Measurements from ENCODE around the gene HIBCH. TPM values are rescaled to one million over a fixed set of nuclear protein-coding genes. Genes with fewer than 3 reads are reported as not detected.
"Not testable (repeated sequence)": the region's sequence is repeated elsewhere in the genome, so short reads cannot be mapped to it uniquely, and the experiment has no call there.

The HIBCH gene
- total RNA-seq, 2 donors from 2014 or later = 30.8 to 46.7 TPM

DNA sequence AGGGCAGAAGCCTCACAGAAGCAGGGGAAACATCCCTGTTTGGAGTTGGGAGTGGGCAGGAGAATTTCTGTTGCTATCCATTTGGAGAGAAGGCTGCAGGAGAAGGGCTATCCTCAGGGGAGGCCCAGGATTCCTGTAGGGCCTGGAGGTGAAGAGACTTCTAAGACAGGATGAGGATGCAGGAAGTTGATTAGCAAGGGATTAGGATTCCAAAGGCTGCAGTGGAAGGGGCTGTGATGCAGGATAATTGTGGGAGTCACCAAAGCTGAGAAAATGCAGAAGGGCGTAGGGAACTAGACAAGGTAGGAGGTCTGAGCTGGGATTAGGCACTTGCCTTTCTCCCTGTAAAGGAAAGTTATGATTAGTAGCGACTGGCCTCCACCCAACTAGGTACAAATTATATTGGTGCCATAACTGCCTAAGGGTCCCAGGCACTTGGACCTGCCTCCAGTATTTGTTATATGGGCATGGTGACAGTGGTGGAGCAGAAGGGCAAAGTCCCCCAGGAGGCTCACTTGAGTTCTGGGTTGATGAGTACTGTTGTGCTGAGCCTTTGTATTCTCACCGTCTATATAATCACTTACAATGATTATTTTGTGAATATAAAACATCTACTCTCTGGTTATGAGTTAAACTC lies 160.7 kb downstream of the HIBCH start:
- Histone ChIP-seq H3K4me1 (ENCODE audit: control insufficient read depth, insufficient read depth, low read length) (peaks cover 4% of the 10 kb centered on the region), H3K4me3 (ENCODE audit: low read length) (no peak overlapping the region), H3K36me3 (ENCODE audit: control insufficient read depth, insufficient read depth, low read length) (no peaks in the 10 kb centered on the region), H3K9me3 (ENCODE audit: control insufficient read depth, low read length) (no peaks in the 10 kb centered on the region), H3K27me3 (ENCODE audit: control insufficient read depth, insufficient read depth, low read length, poor library complexity, severe bottlenecking) (no peaks in the 10 kb centered on the region), H3K27ac (ENCODE audit: low read depth, low read length) (no peak overlapping the region), H3K9ac (ENCODE audit: extremely low read depth, low read length, poor library complexity, severe bottlenecking) (no peak overlapping the region)
- Mint-ChIP-seq H3K4me3 (no peak overlapping the region), H3K36me3 (ENCODE audit: low read depth) (no peaks in the 10 kb centered on the region), H3K27me3 (ENCODE audit: insufficient read depth) (no peaks in the 10 kb centered on the region), H3K27ac (no peak overlapping the region), H3K4me1 (peaks cover 10% of the 10 kb centered on the region), H3K9me3 (no peaks in the 10 kb centered on the region)
- DNase-seq = peak; percentile 71
- WGBS, 2 experiments (ENCODE audit: insufficient coverage in 1 of 2, insufficient read length in 1 of 2) = 88% methylated on average over 2 of the region's 3 CpGs; no CpG with 5 or more reads in 1 of the 2 experiments
- TF ChIP-seq, protein P1, sequence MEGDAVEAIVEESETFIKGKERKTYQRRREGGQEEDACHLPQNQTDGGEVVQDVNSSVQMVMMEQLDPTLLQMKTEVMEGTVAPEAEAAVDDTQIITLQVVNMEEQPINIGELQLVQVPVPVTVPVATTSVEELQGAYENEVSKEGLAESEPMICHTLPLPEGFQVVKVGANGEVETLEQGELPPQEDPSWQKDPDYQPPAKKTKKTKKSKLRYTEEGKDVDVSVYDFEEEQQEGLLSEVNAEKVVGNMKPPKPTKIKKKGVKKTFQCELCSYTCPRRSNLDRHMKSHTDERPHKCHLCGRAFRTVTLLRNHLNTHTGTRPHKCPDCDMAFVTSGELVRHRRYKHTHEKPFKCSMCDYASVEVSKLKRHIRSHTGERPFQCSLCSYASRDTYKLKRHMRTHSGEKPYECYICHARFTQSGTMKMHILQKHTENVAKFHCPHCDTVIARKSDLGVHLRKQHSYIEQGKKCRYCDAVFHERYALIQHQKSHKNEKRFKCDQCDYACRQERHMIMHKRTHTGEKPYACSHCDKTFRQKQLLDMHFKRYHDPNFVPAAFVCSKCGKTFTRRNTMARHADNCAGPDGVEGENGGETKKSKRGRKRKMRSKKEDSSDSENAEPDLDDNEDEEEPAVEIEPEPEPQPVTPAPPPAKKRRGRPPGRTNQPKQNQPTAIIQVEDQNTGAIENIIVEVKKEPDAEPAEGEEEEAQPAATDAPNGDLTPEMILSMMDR (conservative IDR thresholded peaks at IDR 0.05) = no peak

DNA sequence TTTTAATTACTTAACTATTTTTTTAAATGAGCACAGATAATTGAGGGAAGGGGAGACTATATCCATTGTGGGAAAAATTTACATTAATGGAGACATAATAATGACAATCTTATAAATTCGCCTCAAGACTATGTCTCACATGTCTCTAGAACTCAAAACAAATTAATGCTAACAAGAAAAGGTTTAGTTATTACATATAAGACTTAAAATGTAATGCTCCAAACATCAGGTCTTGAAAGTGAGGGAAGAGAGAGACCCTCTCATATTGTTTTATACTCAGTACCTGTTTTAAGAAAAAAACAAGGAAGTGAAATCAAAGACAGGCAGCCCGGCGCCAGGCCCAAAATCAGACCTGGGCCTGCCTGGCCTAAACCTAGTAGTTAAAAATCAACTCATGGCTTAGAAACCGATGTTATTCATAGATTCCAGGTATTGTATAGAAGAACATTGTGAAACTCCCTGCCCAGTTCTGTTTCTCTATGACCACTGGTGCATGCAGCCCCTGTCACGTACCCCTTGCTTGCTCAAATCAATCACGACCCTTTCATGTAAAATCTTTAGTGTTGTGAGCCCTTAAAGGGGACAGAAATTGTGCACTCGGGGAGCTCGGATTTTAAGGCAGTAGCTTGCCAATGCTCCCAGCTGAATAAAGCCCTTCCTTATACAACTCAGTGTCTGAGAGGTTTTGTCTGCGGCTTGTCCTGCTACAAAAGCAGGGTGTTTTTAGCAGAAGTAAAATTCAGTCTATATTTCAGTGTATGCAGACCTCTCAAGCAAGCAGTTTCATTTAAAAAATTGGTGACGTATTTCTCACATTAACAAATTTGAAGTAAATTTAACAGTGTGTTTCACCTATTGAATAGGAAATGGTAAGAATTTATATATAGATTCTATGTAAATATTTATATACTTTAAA lies 161.8 kb downstream of the HIBCH start:
- WGBS, 2 experiments (ENCODE audit: insufficient coverage in 1 of 2, insufficient read length in 1 of 2) = 83 to 89% methylated on average over 1 to 9 of the region's 10 CpGs
- not testable (repeated sequence) for H3K27me3 Mint-ChIP-seq (ENCODE audit: insufficient read depth); H3K27ac Mint-ChIP-seq; H3K27ac ChIP-seq (ENCODE audit: low read depth, low read length); H3K9me3 Mint-ChIP-seq; H3K4me1 Mint-ChIP-seq; H3K9me3 ChIP-seq (ENCODE audit: control insufficient read depth, low read length); H3K9ac ChIP-seq (ENCODE audit: extremely low read depth, low read length, poor library complexity, severe bottlenecking); DNase-seq; H3K36me3 Mint-ChIP-seq (ENCODE audit: low read depth); H3K4me3 Mint-ChIP-seq; H3K36me3 ChIP-seq (ENCODE audit: control insufficient read depth, insufficient read depth, low read length); H3K4me1 ChIP-seq (ENCODE audit: control insufficient read depth, insufficient read depth, low read length); H3K4me3 ChIP-seq (ENCODE audit: low read length); H3K27me3 ChIP-seq (ENCODE audit: control insufficient read depth, insufficient read depth, low read length, poor library complexity, severe bottlenecking)

DNA sequence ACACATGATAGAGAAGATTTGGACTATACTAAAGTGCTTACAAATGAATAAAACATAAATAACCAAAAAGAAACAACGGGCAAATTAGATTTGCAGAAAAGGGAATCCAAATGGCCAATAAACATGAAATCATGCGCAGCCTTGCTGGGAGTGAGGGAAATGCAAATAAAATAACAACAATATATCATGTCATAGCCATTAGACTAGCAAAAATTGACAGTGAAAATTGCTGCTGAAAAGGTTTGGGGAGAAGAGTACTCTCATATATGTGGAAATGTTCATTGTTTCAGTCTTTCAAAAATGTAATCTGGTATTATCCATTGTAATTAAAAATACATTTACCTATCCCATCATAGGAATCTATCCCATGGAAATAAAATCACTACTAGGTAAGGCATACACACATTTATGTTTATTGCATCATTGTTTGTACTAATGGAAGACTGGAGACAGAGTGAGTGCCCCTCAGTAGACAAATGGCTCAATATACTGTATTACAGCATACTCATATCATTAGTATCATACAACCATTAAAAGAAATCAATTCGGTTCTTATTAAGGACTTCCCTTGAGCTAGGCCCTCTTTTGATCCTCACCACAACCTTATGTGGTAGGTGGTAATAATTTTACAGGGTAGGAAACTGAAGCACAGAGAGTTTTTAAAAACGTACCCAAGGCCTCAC lies 163.0 kb downstream of the HIBCH start:
- Histone ChIP-seq H3K27me3 (ENCODE audit: control insufficient read depth, insufficient read depth, low read length, poor library complexity, severe bottlenecking) (no peaks in the 10 kb centered on the region), H3K36me3 (ENCODE audit: control insufficient read depth, insufficient read depth, low read length) (no peaks in the 10 kb centered on the region), H3K4me1 (ENCODE audit: control insufficient read depth, insufficient read depth, low read length) (peaks cover 4% of the 10 kb centered on the region), H3K4me3 (ENCODE audit: low read length) (no peak overlapping the region), H3K9me3 (ENCODE audit: control insufficient read depth, low read length) (no peaks in the 10 kb centered on the region), H3K27ac (ENCODE audit: low read depth, low read length) (no peak overlapping the region), H3K9ac (ENCODE audit: extremely low read depth, low read length, poor library complexity, severe bottlenecking) (no peak overlapping the region)
- DNase-seq = no peak
- H3K27ac Mint-ChIP-seq = no peak overlapping the region
- TF ChIP-seq, protein P1 (conservative IDR thresholded peaks at IDR 0.05) = no peak
- H3K4me1 Mint-ChIP-seq = peaks cover 10% of the 10 kb centered on the region
- H3K9me3 Mint-ChIP-seq = no peaks in the 10 kb centered on the region
- no peak overlapping the region for H3K4me3 Mint-ChIP-seq
- H3K36me3 Mint-ChIP-seq (ENCODE audit: low read depth) = no peaks in the 10 kb centered on the region
- no peaks in the 10 kb centered on the region for H3K27me3 Mint-ChIP-seq (ENCODE audit: insufficient read depth)
- 91% methylated on average over 3 of the region's 4 CpGs; no CpG with 5 or more reads in 1 of the 2 experiments for WGBS, 2 experiments (ENCODE audit: insufficient coverage in 1 of 2, insufficient read length in 1 of 2)

Other genes starting within 250 kb of the HIBCH start
- gene INPP1, start 23.8 kb upstream of the HIBCH start, total RNA-seq = 1 to 10 TPM; 1.7 to 3.5 TPM
- gene MFSD6, start 88.5 kb upstream of the HIBCH start, total RNA-seq = 1 to 10 TPM; 1.2 to 3.2 TPM
- gene NEMP2, start 214.9 kb upstream of the HIBCH start, total RNA-seq = 10 to 100 TPM in 1 of 2 donors, 1 to 10 TPM in 1; 7.2 to 11.3 TPM